ENCODE measurements around the gene RIMBP2.

DNA sequence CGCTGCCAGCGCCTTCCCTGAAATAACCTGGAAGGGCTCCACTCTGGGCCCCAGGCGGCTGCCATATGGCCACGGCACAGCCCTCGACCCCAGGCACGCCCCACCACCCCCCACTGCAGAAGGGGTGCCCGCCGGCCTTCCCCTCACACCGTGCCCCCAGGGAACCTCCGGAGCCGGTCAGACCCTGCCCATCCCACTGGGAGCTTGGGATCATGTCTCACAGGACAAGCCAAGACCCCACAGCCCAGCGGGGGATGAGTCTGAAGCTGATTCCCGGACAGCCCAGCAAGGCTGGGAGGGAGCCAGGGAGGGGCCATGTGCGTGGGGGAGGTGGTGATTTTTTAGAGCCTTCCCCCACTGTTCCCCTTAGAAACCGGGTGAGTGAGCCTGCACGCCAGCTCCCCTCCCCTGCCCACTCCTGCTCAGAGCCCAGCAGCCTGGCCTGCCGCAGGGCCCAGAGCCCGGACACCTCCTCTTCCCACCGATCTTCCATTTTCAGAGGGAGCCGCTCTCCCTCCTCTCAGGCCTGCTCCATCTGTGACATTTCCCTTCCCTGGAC lies 1.4 kb downstream of the RIMBP2 start:
- TF ChIP-seq, protein P1, sequence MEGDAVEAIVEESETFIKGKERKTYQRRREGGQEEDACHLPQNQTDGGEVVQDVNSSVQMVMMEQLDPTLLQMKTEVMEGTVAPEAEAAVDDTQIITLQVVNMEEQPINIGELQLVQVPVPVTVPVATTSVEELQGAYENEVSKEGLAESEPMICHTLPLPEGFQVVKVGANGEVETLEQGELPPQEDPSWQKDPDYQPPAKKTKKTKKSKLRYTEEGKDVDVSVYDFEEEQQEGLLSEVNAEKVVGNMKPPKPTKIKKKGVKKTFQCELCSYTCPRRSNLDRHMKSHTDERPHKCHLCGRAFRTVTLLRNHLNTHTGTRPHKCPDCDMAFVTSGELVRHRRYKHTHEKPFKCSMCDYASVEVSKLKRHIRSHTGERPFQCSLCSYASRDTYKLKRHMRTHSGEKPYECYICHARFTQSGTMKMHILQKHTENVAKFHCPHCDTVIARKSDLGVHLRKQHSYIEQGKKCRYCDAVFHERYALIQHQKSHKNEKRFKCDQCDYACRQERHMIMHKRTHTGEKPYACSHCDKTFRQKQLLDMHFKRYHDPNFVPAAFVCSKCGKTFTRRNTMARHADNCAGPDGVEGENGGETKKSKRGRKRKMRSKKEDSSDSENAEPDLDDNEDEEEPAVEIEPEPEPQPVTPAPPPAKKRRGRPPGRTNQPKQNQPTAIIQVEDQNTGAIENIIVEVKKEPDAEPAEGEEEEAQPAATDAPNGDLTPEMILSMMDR (IDR thresholded peaks at IDR 0.05), result no peak
- no peak for TF ChIP-seq POLR2A (IDR thresholded peaks at IDR 0.05)

Measured in tibial nerve (tissue), 3 donors.